Parathyroid adenoma (tissue), 2 donors: ENCODE data around the gene MAGI2.
"Not testable (repeated sequence)": the region's sequence is repeated elsewhere in the genome, so short reads cannot be mapped to it uniquely, and the experiment has no call there.

Source experiments
- H2AFZ ChIP-seq: fragments of 300-600 bp; sonication (generic); one replicate; pipeline ENCODE4 v1.7.0; 2017; ENCODE audit warnings: antibody characterized with exemption, mild to moderate bottlenecking
- H3K27ac ChIP-seq: fragments of 300-600 bp; sonication (generic); one replicate; pipeline ENCODE4 v1.7.0; 2017
- H3K27me3 ChIP-seq: fragments of 300-600 bp; sonication (generic); one replicate; pipeline ENCODE4 v1.7.0; 2017; ENCODE audit warnings: low read length; ENCODE audit not compliant: control insufficient read depth, insufficient read depth
- H3K36me3 ChIP-seq: fragments of 300-600 bp; sonication (generic); one replicate; pipeline ENCODE4 v1.7.0; 2017; ENCODE audit warnings: low read length; ENCODE audit not compliant: control insufficient read depth, insufficient read depth
- H3K4me1 ChIP-seq: fragments of 300-600 bp; sonication (generic); one replicate; pipeline ENCODE4 v1.7.0; 2017; ENCODE audit warnings: control low read depth
- H3K4me2 ChIP-seq: fragments of 300-600 bp; sonication (generic); one replicate; pipeline ENCODE4 v1.7.0; 2017; ENCODE audit warnings: low read length
- H3K4me3 ChIP-seq: fragments of 300-600 bp; sonication (generic); one replicate; pipeline ENCODE4 v1.7.0; 2017; ENCODE audit warnings: low read depth, low read length
- H3K79me2 ChIP-seq: fragments of 300-600 bp; sonication (generic); one replicate; pipeline ENCODE4 v1.7.0; 2017; ENCODE audit warnings: control low read depth
- H3K9ac ChIP-seq: fragments of 300-600 bp; sonication (generic); one replicate; pipeline ENCODE4 v1.7.0; 2017; ENCODE audit warnings: mild to moderate bottlenecking
- H3K9me3 ChIP-seq: fragments of 300-600 bp; sonication (generic); one replicate; pipeline ENCODE4 v1.7.0; 2017; ENCODE audit warnings: low read length; ENCODE audit not compliant: control insufficient read depth
- TF ChIP-seq, protein P1 (sequence below): fragments of 300-600 bp; sonication (generic); IDR thresholded peaks from one replicate; pipeline ENCODE4 v1.7.0; 2017; ENCODE audit warnings: antibody characterized with exemption, mild to moderate bottlenecking
- donor health status: primary hyperparathyroidism.

The MAGI2 gene

DNA sequence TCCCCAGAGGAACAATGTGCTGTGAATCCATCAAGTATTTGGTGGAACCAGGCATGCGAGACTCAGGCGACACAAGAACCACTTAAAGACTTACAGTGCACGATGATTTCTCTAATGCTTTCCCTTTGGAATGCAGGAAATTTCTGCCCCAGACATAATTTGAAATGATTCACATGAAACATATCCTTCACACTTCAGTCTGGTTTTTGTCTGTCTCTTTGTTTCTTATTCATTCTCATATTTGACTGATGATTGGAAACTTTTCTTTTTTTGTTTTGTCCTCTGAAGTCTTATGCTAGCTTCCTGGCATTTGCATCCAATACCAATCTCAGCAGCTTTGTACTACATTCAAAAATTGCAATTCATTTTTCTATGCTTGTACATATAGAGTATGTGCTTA lies 1152.1 kb downstream of the MAGI2 start:
- Histone ChIP-seq H3K4me3 (no peak overlapping the region), H3K4me2 (no peak overlapping the region), H3K4me1 (no peaks in the 10 kb centered on the region), H3K27ac (no peak overlapping the region), H3K36me3 (no peaks in the 10 kb centered on the region), H2AFZ (no peak overlapping the region), H3K9me3 (no peaks in the 10 kb centered on the region), H3K27me3 (no peaks in the 10 kb centered on the region), H3K79me2 (no peaks in the 10 kb centered on the region), H3K9ac (no peak overlapping the region)
- TF ChIP-seq, protein P1, sequence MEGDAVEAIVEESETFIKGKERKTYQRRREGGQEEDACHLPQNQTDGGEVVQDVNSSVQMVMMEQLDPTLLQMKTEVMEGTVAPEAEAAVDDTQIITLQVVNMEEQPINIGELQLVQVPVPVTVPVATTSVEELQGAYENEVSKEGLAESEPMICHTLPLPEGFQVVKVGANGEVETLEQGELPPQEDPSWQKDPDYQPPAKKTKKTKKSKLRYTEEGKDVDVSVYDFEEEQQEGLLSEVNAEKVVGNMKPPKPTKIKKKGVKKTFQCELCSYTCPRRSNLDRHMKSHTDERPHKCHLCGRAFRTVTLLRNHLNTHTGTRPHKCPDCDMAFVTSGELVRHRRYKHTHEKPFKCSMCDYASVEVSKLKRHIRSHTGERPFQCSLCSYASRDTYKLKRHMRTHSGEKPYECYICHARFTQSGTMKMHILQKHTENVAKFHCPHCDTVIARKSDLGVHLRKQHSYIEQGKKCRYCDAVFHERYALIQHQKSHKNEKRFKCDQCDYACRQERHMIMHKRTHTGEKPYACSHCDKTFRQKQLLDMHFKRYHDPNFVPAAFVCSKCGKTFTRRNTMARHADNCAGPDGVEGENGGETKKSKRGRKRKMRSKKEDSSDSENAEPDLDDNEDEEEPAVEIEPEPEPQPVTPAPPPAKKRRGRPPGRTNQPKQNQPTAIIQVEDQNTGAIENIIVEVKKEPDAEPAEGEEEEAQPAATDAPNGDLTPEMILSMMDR = no peak

DNA sequence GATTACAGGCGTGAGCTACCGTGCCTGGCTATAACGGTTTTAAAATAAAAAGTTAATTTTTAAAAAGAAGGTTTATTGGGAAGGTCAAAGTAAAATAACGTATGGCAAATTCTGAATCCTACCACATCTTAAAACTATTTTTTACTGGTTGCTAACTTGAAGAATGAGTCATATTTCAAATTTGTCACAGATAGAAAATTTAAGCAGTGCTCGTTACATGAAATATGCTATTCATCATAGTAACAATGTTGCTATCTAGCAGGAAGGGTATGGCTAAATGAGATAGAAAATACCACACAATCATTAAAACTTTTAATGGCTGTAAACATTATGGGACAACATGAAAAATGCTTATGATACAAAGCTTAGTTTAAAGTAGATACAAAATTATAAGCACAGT lies 1154.4 kb downstream of the MAGI2 start:
- Histone ChIP-seq H3K27me3 (no peaks in the 10 kb centered on the region), H3K27ac (no peak overlapping the region), H3K4me2 (no peak overlapping the region), H3K4me3 (no peak overlapping the region), H3K4me1 (no peaks in the 10 kb centered on the region), H3K79me2 (no peaks in the 10 kb centered on the region), H3K36me3 (no peaks in the 10 kb centered on the region), H2AFZ (no peak overlapping the region), H3K9ac (no peak overlapping the region), H3K9me3 (no peaks in the 10 kb centered on the region)
- TF ChIP-seq, protein P1 = no peak

DNA sequence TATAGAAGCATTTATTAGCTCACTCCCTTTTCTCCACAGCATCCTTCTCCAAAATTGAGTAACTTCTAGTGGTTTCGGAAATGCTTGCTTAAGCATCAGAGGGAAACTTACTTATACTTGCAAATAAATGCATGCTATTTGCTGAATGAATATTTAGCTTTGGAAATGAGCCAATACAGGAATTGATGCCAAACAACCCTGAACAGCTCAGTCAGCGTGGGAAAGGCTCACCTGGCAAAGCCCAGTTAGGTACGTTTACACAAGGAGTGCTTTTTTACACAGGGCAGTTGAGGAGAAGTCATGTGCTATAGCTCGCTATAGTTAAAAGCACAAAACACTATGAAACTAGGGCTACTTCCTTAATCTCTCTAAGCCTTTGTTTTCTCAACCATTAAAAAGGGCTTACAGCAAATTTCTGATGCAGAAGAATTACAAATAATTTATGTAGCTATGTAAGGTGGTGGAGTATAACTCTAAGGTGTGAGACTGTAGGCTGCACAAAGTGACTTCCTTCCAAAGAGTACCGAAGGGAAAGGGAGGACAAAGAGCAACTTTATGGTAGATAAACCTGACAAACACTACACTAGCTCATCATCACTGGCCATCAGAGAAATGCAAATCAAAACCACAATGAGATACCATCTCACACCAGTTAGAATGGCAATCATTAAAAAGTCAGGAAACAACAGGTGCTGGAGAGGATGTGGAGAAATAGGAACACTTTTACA lies 1156.7 kb downstream of the MAGI2 start:
- Histone ChIP-seq H3K4me1 (no peaks in the 10 kb centered on the region), H3K27ac (no peak overlapping the region), H3K79me2 (no peaks in the 10 kb centered on the region), H3K9ac (no peak overlapping the region), H2AFZ (no peak overlapping the region), H3K4me3 (no peak overlapping the region), H3K9me3 (no peaks in the 10 kb centered on the region), H3K36me3 (no peaks in the 10 kb centered on the region), H3K27me3 (no peaks in the 10 kb centered on the region), H3K4me2 (no peak overlapping the region)
- TF ChIP-seq, protein P1 = no peak

DNA sequence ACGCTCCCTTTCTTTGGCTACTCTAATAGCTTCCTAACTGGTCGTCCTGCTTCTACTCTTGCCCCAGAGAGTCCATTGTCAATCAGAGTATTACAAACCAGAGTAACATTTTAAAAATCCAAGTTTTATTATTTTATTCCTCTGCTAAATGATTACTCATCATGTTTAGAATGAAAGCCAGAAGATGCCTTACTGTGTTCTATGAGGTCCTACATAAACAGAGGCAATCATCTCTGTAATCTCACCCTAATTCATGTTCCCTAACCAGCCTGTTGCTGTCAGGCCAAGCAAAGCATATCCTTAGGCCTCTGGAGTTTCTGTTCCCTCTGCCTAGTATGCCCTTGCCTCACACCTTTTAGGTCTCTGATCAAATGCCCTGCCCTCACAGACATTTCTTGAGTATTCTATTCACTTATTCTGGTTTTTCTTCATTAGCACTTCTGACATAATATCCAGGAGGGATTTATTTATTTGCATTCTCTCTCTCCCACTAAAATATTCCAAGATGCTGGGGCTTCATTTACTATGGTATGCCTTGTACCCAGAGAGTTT lies 1157.3 kb downstream of the MAGI2 start:
- Histone ChIP-seq H3K9me3 (no peaks in the 10 kb centered on the region), H3K27ac (no peak overlapping the region), H3K9ac (no peak overlapping the region), H2AFZ (no peak overlapping the region), H3K4me3 (no peak overlapping the region), H3K4me1 (no peaks in the 10 kb centered on the region), H3K27me3 (no peaks in the 10 kb centered on the region), H3K79me2 (no peaks in the 10 kb centered on the region), H3K4me2 (no peak overlapping the region), H3K36me3 (no peaks in the 10 kb centered on the region)
- TF ChIP-seq, protein P1 = no peak

DNA sequence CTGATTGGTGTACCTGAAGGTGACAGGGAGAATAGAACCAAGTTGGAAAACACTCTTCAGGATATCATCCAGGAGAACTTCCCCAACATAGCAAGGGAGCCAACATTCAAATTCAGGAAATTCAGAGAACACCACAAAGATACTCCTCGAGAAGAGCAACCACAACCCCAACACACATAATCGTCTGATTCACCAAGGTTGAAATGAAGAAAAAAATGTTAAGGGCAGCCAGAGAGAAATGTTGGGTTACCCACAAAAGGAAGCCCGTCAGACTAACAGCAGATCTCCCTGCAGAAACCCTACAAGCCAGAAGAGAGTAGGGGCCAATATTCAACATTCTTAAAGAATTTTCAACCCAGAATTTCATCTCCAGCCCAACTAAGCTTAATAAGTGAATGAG lies 1164.0 kb downstream of the MAGI2 start:
- H3K4me1 ChIP-seq, H2AFZ ChIP-seq, H3K79me2 ChIP-seq, H3K36me3 ChIP-seq, H3K27ac ChIP-seq, H3K27me3 ChIP-seq, H3K9me3 ChIP-seq, H3K4me3 ChIP-seq, H3K9ac ChIP-seq, H3K4me2 ChIP-seq: not testable (repeated sequence)
